ENCODE measurements around the gene MPPED1. TPM values are rescaled to one million over a fixed set of nuclear protein-coding genes. Genes with fewer than 3 reads are reported as not detected.
A peak's percentile ranks its signal among the peaks of the same experiment; 100 is the strongest.

MPPED1 gene
- not detected for total RNA-seq

DNA sequence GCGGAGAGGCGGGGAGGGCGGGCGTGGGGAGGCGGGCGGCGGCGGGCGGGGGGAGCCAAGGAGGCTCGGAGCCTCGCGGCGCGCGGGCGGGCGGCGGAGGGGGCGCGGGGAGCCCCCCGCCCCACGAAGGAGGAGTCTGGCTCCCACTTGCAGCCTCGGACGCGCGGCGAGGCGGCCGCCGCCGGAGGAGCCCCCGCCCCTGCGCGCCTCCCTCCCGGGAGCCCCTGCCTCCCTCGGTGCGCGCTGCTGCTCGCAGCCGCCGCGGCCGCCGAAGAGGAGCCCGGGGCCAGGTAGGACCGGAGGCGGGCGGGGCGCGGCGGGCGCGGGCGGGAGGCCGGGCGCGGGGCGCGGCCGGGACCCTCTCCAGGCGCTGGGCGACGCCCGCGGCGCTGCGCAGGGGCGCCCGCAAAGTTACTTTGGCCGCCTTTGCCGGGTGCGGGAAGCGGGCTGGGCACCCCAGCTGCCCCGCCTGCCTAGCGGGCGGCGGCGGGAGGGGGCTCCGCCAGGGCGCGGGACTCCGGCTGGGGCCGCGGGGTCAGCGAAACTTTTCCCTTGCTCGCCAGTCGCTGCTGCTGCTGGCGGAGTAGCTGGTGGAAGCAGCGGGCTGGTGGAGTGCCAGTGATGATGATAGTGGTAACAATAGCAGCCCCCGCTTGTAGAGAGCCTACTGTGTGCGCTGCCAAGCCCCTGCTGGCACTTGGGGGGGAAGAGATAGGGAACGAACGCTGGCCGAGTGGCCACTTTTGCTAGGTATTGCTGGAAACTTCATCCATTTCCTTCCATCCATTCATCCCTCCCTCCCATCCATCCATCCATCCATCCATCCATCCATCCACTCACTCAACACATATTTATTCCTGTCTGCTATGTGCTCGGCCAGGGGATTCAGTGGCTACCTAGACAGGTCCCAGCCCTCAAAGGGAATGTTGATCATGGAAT is at the start of gene MPPED1:
TSS of gene MPPED1 (plus strand) at position 146 of the 939 bp plus-strand sequence. CDS start 12,972 bp downstream, outside the sequence.
- no peaks in the 10 kb centered on the region for H3K4me1 ChIP-seq
- H3K27me3 ChIP-seq = peaks cover 0 to 3% of the 10 kb centered on the region in 2 donors
- no peak for ATAC-seq
- TF ChIP-seq CTCF (IDR thresholded peaks at IDR 0.05) = no peak
- TF ChIP-seq POLR2A (IDR thresholded peaks at IDR 0.05) = no peak
- H3K4me3 ChIP-seq = no peak within 1 kb of the TSS
- intact Hi-C loops (cut with DNase I) = no loop called here
- H3K27ac ChIP-seq = no peak within 1 kb of the TSS
- no peak for DNase-seq
- no peaks in the 10 kb centered on the region for H3K9me3 ChIP-seq
- 3 to 12% methylated on average over 6 to 34 of the region's 95 CpGs for WGBS, 2 donors
- no peaks in the 10 kb centered on the region for H3K36me3 ChIP-seq (replicated peaks in 1 of 2; ENCODE audit: insufficient read depth in 1 of 2, low read depth in 2 of 2)

- 68 to 71% methylated on average over 27 of the region's 27 CpGs for WGBS, 2 donors
- H3K4me1 ChIP-seq = no peaks in the 10 kb centered on the region
- H3K27ac ChIP-seq = no peak overlapping the region
- TF ChIP-seq CTCF (IDR thresholded peaks at IDR 0.05) (no peak), POLR2A (IDR thresholded peaks at IDR 0.05) (no peak)
- H3K27me3 ChIP-seq = no peaks in the 10 kb centered on the region
- ATAC-seq = no peak
- H3K4me3 ChIP-seq = no peak overlapping the region
- DNase-seq = no peak
- H3K9me3 ChIP-seq = no peaks in the 10 kb centered on the region
- intact Hi-C loops (cut with DNase I) = no loop called here
- no peaks in the 10 kb centered on the region for H3K36me3 ChIP-seq (replicated peaks in 1 of 2; ENCODE audit: insufficient read depth in 1 of 2, low read depth in 2 of 2)
Observed at GRCh38 chr22:43363315-43364168, 48.3 kb upstream of the MPPED1 start.

GRCh38 chr22:43364169-43364435 is 47.7 kb upstream of the MPPED1 start:
- no peak overlapping the region for H3K4me3 ChIP-seq
- H3K4me1 ChIP-seq = no peaks in the 10 kb centered on the region
- no peak for DNase-seq
- no peaks in the 10 kb centered on the region for H3K27me3 ChIP-seq
- no peak for ATAC-seq
- WGBS, 2 donors = 69 to 79% methylated on average over 8 of the region's 8 CpGs
- intact Hi-C loops (cut with DNase I) = no loop called here
- H3K27ac ChIP-seq = no peak overlapping the region
- H3K36me3 ChIP-seq (replicated peaks in 1 of 2; ENCODE audit: insufficient read depth in 1 of 2, low read depth in 2 of 2) = no peaks in the 10 kb centered on the region
- no peak for TF ChIP-seq POLR2A (IDR thresholded peaks at IDR 0.05)
- no peaks in the 10 kb centered on the region for H3K9me3 ChIP-seq

DNA sequence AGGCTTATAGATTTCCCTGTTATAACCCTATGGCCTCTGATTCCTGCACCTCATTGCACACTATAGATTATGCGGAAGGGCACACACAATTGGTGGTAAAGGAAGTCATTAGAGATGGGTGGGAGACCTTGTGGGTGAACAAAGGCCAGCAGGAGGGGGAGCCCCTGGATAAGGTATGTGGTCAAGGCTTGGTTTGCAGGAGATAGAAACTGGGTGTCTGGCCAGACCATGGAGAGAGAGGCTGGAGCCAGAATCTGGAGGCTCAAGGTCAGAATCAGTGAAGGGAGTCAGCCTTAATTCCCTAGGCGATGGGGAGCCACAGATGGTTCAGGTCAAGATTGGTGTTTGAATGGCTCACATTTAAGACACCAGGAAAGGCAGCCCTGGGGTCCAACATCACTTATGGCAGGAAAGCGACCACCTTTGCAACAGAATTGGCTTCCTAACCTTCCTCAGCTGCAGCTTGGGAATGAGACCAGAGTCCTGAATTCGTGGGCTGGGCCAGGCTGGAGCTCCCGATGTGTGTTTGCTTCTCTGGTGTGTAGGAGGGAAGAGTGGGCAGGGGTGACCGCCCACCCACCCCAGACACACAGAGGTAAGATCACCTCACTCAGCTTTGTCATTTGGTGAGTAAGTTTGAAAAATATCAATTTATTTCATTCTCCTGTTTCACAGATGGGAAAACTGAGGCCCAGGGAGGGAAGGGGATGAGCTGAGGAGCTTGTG is 45.9 kb upstream of the MPPED1 start:
- no peaks in the 10 kb centered on the region for H3K27me3 ChIP-seq
- H3K36me3 ChIP-seq (replicated peaks in 1 of 2; ENCODE audit: insufficient read depth in 1 of 2, low read depth in 2 of 2) = no peaks in the 10 kb centered on the region
- ATAC-seq (no peak), DNase-seq (peak in 1 of 4 donors; percentile 14)
- no peaks in the 10 kb centered on the region for H3K9me3 ChIP-seq
- H3K27ac ChIP-seq = no peak overlapping the region
- WGBS, 2 donors = 73 to 82% methylated on average over 2 to 6 of the region's 6 CpGs
- intact Hi-C loops (cut with DNase I) = no loop called here
- H3K4me1 ChIP-seq = no peaks in the 10 kb centered on the region
- no peak overlapping the region for H3K4me3 ChIP-seq
- TF ChIP-seq POLR2A (IDR thresholded peaks at IDR 0.05) (no peak), CTCF (IDR thresholded peaks at IDR 0.05) (peak in 1 of 7 experiments; percentile 7)

DNA sequence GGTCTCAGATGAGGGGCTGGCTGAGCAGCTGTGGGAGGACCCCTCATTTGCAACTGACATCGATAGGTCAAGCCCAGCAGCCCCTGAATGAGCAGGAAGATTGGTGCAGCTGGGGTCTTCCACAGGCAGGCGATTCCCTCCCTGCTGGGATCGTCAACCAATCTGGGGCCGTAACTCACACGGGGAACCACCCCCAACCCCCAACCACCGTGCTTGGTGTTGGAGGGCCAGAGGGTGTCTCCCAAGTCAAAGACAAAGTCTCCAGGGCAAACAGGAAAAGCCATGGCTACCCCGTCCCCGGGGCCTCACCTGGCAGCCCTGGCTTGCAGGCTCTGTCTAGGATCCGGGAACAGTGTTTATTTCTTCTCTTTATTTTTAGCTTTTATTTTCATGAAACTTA is 41.8 kb upstream of the MPPED1 start:
- H3K4me3 ChIP-seq = no peak overlapping the region
- no peaks in the 10 kb centered on the region for H3K36me3 ChIP-seq (replicated peaks in 1 of 2; ENCODE audit: insufficient read depth in 1 of 2, low read depth in 2 of 2)
- H3K4me1 ChIP-seq = peaks cover 2% of the 10 kb centered on the region
- TF ChIP-seq POLR2A (IDR thresholded peaks at IDR 0.05) (no peak), CTCF (IDR thresholded peaks at IDR 0.05) (no peak)
- ATAC-seq (no peak), DNase-seq (no peak)
- no peak overlapping the region for H3K27ac ChIP-seq
- no peaks in the 10 kb centered on the region for H3K9me3 ChIP-seq
- H3K27me3 ChIP-seq = peaks cover 0 to 5% of the 10 kb centered on the region in 2 donors
- intact Hi-C loops (cut with DNase I) = no loop called here
- 26 to 45% methylated on average over 8 to 9 of the region's 9 CpGs for WGBS, 2 donors

Data from body of pancreas (tissue), 4 donors.